HEK293 (cell line): ENCODE data around the gene FIGN.

ENCODE experiments used
- CTCF ChIP-seq: fragments of 450-650 bp; formaldehyde crosslinking; IDR thresholded peaks from 2 replicates; pipeline ENCODE4 v1.5.1; 2016; ENCODE audit warnings: missing biosample characterization, missing genetic modification characterization
- GFI1B ChIP-seq: fragments of 450-650 bp; formaldehyde crosslinking; IDR thresholded peaks from 2 replicates; pipeline ENCODE4 v1.5.1; 2016; ENCODE audit warnings: missing biosample characterization, missing genetic modification characterization
- HOXA7 ChIP-seq: sonication (generic); formaldehyde crosslinking; IDR thresholded peaks from 2 replicates; pipeline ENCODE4 v1.8.1; 2022; ENCODE audit warnings: missing genetic modification reagents, borderline replicate concordance
- IKZF3 ChIP-seq: fragments of 450-650 bp; IDR thresholded peaks from 2 replicates; pipeline ENCODE4 v1.5.0; 2018; ENCODE audit warnings: missing biosample characterization, mild to moderate bottlenecking, missing genetic modification characterization, moderate library complexity
- KLF17 ChIP-seq: fragments of 450-650 bp; formaldehyde crosslinking; IDR thresholded peaks from 2 replicates; pipeline ENCODE4 v1.5.1; 2016; ENCODE audit warnings: missing biosample characterization, missing genetic modification characterization
- MEIS1 ChIP-seq: sonication (generic); formaldehyde crosslinking; IDR thresholded peaks from 2 replicates; pipeline ENCODE4 v1.8.1; 2022; ENCODE audit warnings: missing genetic modification reagents, mild to moderate bottlenecking, borderline replicate concordance
- REST ChIP-seq: fragments of 450-650 bp; formaldehyde crosslinking; IDR thresholded peaks from 2 replicates; pipeline ENCODE4 v1.5.1; 2016; ENCODE audit warnings: missing biosample characterization, missing genetic modification characterization
- ZNF133 ChIP-seq: fragments of 450-650 bp; formaldehyde crosslinking; IDR thresholded peaks from 2 replicates; pipeline ENCODE4 v1.5.1; 2016; ENCODE audit warnings: missing biosample characterization, missing genetic modification characterization

- TF ChIP-seq REST (tag by site-specific recombination) (no peak), MEIS1 (CRISPR knock-in tag) (no peak), CTCF (tag by site-specific recombination) (no peak), IKZF3 (tag by site-specific recombination) (no peak), KLF17 (no peak), ZNF133 (tag by site-specific recombination) (no peak), HOXA7 (no peak), GFI1B (tag by site-specific recombination) (no peak)
These were observed 16.5 kb downstream of the FIGN start for GRCh38 chr2:163719331-163719730.
